NT2/D1 (cell line): ENCODE measurements around the gene ALOX5.
"Not testable (repeated sequence)": the region's sequence is repeated elsewhere in the genome, so short reads cannot be mapped to it uniquely, and the experiment has no call there.

Experiments used
- DNase-seq: peaks from one replicate; pipeline ENCODE4 v3.0.0-alpha.2; 2011; ENCODE audit warnings: low read depth, low spot score
- H3K27me3 ChIP-seq: 2 replicates; pipeline ENCODE4 v1.6.0; 2011; ENCODE audit warnings: mild to moderate bottlenecking; ENCODE audit not compliant: insufficient read length, insufficient read depth
- H3K36me3 ChIP-seq: 2 replicates; pipeline ENCODE4 v1.6.1; 2011; ENCODE audit warnings: mild to moderate bottlenecking, low read length, mixed read lengths; ENCODE audit not compliant: insufficient read depth, insufficient read length
- H3K4me1 ChIP-seq: 2 replicates; pipeline ENCODE4 v1.5.1; 2011; ENCODE audit not compliant: insufficient read depth, insufficient read length
- H3K4me3 ChIP-seq: 2 replicates; pipeline ENCODE4 v1.5.1; 2011; ENCODE audit warnings: low read depth; ENCODE audit not compliant: insufficient read length
- H3K9ac ChIP-seq: 2 replicates; pipeline ENCODE4 v1.6.0; 2011; ENCODE audit warnings: low read depth; ENCODE audit not compliant: insufficient read length
- H3K9me3 ChIP-seq: 2 replicates; pipeline ENCODE4 v1.5.1; 2011; ENCODE audit warnings: mild to moderate bottlenecking, low read length; ENCODE audit not compliant: insufficient read depth
- SUZ12 ChIP-seq: IDR thresholded peaks from 2 replicates; pipeline ENCODE4 v1.6.1; 2011; ENCODE audit not compliant: insufficient read length, insufficient read depth; ENCODE audit errors: extremely low read depth
- YY1 ChIP-seq: IDR thresholded peaks from 2 replicates; pipeline ENCODE4 v1.6.1; 2011; ENCODE audit not compliant: insufficient read length, insufficient read depth
- ZNF274 ChIP-seq: IDR thresholded peaks from 2 replicates; pipeline ENCODE4 v1.6.1; 2011; ENCODE audit warnings: mild to moderate bottlenecking, low read depth, low read length

Gene ALOX5

DNA sequence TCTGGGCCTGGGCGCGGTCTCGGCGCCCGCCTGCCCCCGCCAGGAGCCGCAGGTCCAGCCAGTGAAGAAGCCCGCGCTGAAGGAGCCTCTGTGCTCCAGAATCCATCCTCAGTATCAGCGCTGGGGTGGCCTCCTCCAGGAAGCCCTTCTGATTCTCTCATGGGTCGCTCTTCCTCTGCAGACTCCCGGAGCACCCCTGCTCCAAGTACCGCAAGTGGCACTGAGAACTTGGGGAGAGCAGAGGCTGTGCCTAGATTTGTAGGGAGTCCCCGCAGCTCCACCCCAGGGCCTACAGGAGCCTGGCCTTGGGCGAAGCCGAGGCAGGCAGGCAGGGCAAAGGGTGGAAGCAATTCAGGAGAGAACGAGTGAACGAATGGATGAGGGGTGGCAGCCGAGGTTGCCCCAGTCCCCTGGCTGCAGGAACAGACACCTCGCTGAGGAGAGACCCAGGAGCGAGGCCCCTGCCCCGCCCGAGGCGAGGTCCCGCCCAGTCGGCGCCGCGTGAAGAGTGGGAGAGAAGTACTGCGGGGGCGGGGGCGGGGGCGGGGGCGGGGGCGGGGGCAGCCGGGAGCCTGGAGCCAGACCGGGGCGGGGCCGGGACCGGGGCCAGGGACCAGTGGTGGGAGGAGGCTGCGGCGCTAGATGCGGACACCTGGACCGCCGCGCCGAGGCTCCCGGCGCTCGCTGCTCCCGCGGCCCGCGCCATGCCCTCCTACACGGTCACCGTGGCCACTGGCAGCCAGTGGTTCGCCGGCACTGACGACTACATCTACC, at the start of gene ALOX5:
Gene ALOX5, plus strand, starts transcription at position 641 of the 774 bp plus-strand sequence. Its CDS starts 64 bp downstream, at position 705.
- H3K36me3 ChIP-seq, result no peaks in the 10 kb centered on the region
- no peak for TF ChIP-seq ZNF274
- no peak for TF ChIP-seq SUZ12
- no peak for TF ChIP-seq YY1
- H3K4me1 ChIP-seq, result peaks cover 4% of the 10 kb centered on the region
- no peaks in the 10 kb centered on the region for H3K9me3 ChIP-seq
- H3K4me3 ChIP-seq, result peak within 1 kb of the TSS; percentile 58
- peak within 1 kb of the TSS; percentile 79 for H3K9ac ChIP-seq
- peaks cover 54% of the 10 kb centered on the region for H3K27me3 ChIP-seq
- DNase-seq, result peak; percentile 11

DNA sequence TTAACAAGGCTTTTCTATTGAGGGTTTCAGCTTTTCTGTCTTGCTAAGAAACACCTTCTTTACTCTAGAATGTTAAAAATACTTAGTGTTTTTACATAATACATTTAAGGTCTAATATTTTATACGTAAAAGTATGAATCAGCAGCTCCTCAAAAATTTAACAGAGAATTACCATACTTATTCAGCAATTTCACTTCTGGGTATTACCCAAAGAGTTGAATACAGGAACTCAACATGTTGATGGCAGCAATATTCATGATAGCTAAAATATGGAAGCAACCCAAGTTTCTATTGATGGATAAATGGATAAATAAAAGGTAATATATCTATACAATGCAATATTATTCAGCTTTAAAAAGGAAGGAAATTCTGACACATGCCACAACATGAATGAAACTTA, 48.9 kb upstream of the ALOX5 start:
- Histone ChIP-seq H3K9me3 (no peaks in the 10 kb centered on the region), H3K9ac (no peak overlapping the region), H3K4me3 (no peak overlapping the region), H3K27me3 (no peaks in the 10 kb centered on the region), H3K36me3 (no peaks in the 10 kb centered on the region), H3K4me1 (no peaks in the 10 kb centered on the region)
- TF ChIP-seq ZNF274 (no peak), SUZ12 (no peak), YY1 (no peak)
- no peak for DNase-seq

DNA sequence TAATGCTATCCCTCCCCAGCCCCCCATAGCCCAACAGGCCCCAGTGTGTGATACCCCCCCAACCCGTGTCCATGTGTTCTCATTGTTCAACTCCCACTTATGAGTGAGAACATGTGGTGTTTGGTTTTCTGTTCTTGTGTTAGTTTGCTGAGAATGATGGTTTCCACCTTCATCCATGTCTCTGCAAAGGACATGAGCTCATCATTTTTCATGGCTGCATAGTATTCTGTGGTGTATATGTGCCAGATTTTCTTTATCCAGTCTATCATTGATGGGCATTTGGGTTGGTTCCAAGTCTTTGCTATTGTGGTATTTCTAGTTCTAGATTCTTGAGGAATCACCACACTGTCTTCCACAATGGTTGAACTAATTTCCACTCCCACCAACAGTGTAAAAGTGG, 47.2 kb upstream of the ALOX5 start:
- H3K9me3 ChIP-seq, H3K4me3 ChIP-seq, H3K27me3 ChIP-seq, H3K36me3 ChIP-seq, H3K9ac ChIP-seq, H3K4me1 ChIP-seq, DNase-seq: not testable (repeated sequence)

DNA sequence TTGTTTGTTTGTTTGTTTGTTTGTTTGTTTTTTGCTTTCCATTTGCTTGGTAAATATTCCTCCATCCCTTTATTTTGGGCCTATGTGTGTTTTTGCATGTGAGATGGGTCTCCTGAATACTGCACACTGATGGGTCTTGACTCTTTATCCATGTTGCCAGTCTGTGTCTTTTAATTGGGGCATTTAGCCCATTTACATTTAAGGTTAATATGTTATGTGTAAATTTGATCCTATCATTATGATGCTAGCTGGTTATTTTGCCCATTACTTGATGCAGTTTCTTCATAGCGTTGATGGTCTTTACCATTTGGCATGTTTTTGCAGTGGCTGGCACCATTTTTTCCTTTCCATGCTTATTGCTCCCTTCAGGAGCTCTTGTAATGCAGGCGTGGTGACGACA, 42.2 kb upstream of the ALOX5 start:
- not testable (repeated sequence) for H3K9ac ChIP-seq, H3K9me3 ChIP-seq, H3K4me1 ChIP-seq, H3K4me3 ChIP-seq, H3K36me3 ChIP-seq, DNase-seq, H3K27me3 ChIP-seq

GRCh38 chr10:45339894-45340293, 34.1 kb upstream of the ALOX5 start:
- no peaks in the 10 kb centered on the region for H3K36me3 ChIP-seq
- no peak for TF ChIP-seq ZNF274
- no peak for TF ChIP-seq SUZ12
- no peak for TF ChIP-seq YY1
- no peaks in the 10 kb centered on the region for H3K27me3 ChIP-seq
- no peak for DNase-seq
- no peak overlapping the region for H3K9ac ChIP-seq
- H3K4me1 ChIP-seq, result no peaks in the 10 kb centered on the region
- H3K4me3 ChIP-seq, result no peak overlapping the region
- no peaks in the 10 kb centered on the region for H3K9me3 ChIP-seq

DNA sequence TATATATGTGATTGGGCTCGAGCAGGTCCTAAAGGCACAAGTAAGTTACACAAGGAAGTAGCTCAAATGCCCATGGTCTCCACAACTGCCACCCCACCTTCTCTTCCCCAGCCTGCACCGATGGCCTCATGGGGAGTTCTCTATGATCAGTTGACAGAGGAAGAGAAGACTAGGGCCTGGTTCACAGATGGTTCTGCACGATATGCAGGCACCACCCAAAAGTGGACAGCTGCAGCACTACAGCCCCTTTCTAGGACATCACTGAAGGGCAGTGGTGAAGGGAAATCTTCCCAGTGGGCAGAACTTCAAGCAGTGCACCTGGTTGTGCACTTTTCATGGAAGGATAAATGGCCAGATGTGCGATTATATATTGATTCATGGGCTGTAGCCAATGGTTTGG, 33.6 kb upstream of the ALOX5 start:
- H3K4me3 ChIP-seq, H3K9me3 ChIP-seq, H3K36me3 ChIP-seq, H3K4me1 ChIP-seq, H3K27me3 ChIP-seq, DNase-seq, H3K9ac ChIP-seq: not testable (repeated sequence)

DNA sequence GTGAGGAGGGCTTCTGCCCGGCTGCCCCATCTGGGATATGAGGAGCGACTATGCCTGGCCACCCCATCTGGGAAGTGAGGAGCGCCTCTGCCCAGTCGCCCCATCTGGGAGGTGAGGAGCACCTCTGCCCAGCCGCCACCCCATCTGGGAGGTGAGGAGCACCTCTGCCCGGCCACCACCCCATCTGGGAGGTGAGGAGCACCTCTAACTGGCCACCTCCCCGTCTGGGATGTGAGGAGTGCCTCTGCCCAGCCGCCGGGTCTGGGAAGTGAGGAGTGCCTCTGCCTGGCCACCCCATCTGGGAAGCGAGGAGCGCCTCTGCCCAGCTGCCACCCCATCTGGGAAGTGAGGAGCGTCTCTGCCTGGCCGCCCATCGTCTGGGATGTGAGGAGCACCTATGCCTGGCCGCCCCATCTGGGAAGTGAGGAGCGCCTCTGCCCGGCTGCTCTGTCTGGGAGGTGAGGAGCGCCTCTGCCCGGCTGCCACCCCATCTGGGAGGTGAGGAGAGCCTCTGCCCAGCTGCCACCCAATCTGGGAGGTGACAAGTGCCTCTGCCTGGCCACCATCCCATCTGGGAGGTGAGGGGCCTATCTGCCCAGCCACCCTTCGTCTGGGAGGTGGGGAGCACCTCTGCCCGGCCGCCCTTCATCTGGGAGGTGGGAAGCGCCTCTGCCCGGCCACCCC, 27.2 kb upstream of the ALOX5 start:
- H3K9ac ChIP-seq, H3K4me1 ChIP-seq: not testable (repeated sequence)

GRCh38 chr10:45347464-45347863, 26.6 kb upstream of the ALOX5 start:
- not testable (repeated sequence) for H3K36me3 ChIP-seq, H3K9ac ChIP-seq, H3K4me3 ChIP-seq, H3K27me3 ChIP-seq, DNase-seq, H3K4me1 ChIP-seq, H3K9me3 ChIP-seq

More for the DNA sequence above, 27.2 kb upstream of the ALOX5 start:
- not testable (repeated sequence) for H3K4me3 ChIP-seq, H3K27me3 ChIP-seq, DNase-seq, H3K9me3 ChIP-seq, H3K36me3 ChIP-seq

- H3K27me3 ChIP-seq, H3K9me3 ChIP-seq, H3K4me3 ChIP-seq, H3K36me3 ChIP-seq, H3K9ac ChIP-seq, H3K4me1 ChIP-seq, DNase-seq: not testable (repeated sequence)
Observed at GRCh38 chr10:45348196-45348765, 25.7 kb upstream of the ALOX5 start.
